Astrocyte (in vitro differentiated cells and primary cell): Measurements from ENCODE around the gene DCLK1. TPM values are rescaled to one million over a fixed set of nuclear protein-coding genes. Genes with fewer than 3 reads are reported as not detected.

Experiments used
- DNase-seq: peaks from one replicate; pipeline ENCODE4 v3.0.0-alpha.2; 2010; ENCODE audit warnings: low read depth
- FAIRE-seq: peaks from 2 replicates; lab custom pipeline; 2011; peaks lifted over from hg19 to GRCh38; lab: Jason Lieb, UNC
- H2AFZ ChIP-seq: 2 replicates; pipeline ENCODE4 v1.6.0; 2012; ENCODE audit warnings: low read depth, low read length, inconsistent platforms
- H3K27ac ChIP-seq: 2 replicates; pipeline ENCODE4 v1.5.1; 2011; ENCODE audit warnings: low read depth, low read length, inconsistent platforms
- H3K27me3 ChIP-seq: 2 replicates; pipeline ENCODE4 v1.6.0; 2011; ENCODE audit warnings: low read length, inconsistent platforms; ENCODE audit not compliant: insufficient read depth
- H3K36me3 ChIP-seq: 2 replicates; pipeline ENCODE4 v1.5.1; 2011; ENCODE audit warnings: low read length, inconsistent platforms; ENCODE audit not compliant: insufficient read depth
- H3K4me1 ChIP-seq: 2 replicates; pipeline ENCODE4 v1.5.1; 2011; ENCODE audit warnings: low read length, inconsistent platforms; ENCODE audit not compliant: insufficient read depth
- H3K4me2 ChIP-seq: 2 replicates; pipeline ENCODE4 v1.6.0; 2012; ENCODE audit warnings: low read length, inconsistent platforms
- H3K4me3 ChIP-seq: 2 replicates; pipeline ENCODE4 v1.5.1; 2011; ENCODE audit warnings: low read depth, mild to moderate bottlenecking, low read length, inconsistent platforms; ENCODE audit not compliant: insufficient read depth
- H3K79me2 ChIP-seq: 2 replicates; pipeline ENCODE4 v1.6.0; 2012; ENCODE audit warnings: mild to moderate bottlenecking, low read length, inconsistent platforms; ENCODE audit not compliant: insufficient read depth
- H3K9ac ChIP-seq: 2 replicates; pipeline ENCODE4 v1.6.0; 2012; ENCODE audit warnings: mild to moderate bottlenecking, low read length, inconsistent platforms
- H3K9me3 ChIP-seq: 2 replicates; pipeline ENCODE4 v1.5.1; 2012; ENCODE audit warnings: low read depth, mild to moderate bottlenecking, low read length, inconsistent platforms; ENCODE audit not compliant: insufficient read depth
- H4K20me1 ChIP-seq: 2 replicates; pipeline ENCODE4 v1.6.0; 2012; ENCODE audit warnings: low read length, inconsistent platforms; ENCODE audit not compliant: insufficient read depth
- H3K27ac Mint-ChIP-seq: one replicate; pipeline ENCODE4 v1.8.0; 2021; ENCODE audit warnings: mild to moderate bottlenecking, mixed read lengths; ENCODE audit not compliant: unreplicated experiment
- H3K27me3 Mint-ChIP-seq: one replicate; pipeline ENCODE4 v1.8.0; 2021; ENCODE audit warnings: low read depth, mixed read lengths; ENCODE audit not compliant: unreplicated experiment
- H3K36me3 Mint-ChIP-seq: one replicate; pipeline ENCODE4 v1.8.0; 2021; ENCODE audit warnings: low read depth, mixed read lengths; ENCODE audit not compliant: unreplicated experiment
- H3K4me1 Mint-ChIP-seq: one replicate; pipeline ENCODE4 v1.8.0; 2021; ENCODE audit warnings: low read depth, mixed read lengths; ENCODE audit not compliant: unreplicated experiment
- H3K4me3 Mint-ChIP-seq: one replicate; pipeline ENCODE4 v1.8.0; 2021; ENCODE audit warnings: mild to moderate bottlenecking, moderate library complexity, mixed read lengths; ENCODE audit not compliant: unreplicated experiment
- H3K9me3 Mint-ChIP-seq: one replicate; pipeline ENCODE4 v1.8.0; 2021; ENCODE audit warnings: mild to moderate bottlenecking, mixed read lengths; ENCODE audit not compliant: unreplicated experiment
- CTCF ChIP-seq: IDR thresholded peaks from 2 replicates; pipeline ENCODE4 v1.5.1; 2011; ENCODE audit warnings: low read depth, mild to moderate bottlenecking, inconsistent platforms, low read length, moderate library complexity; ENCODE audit not compliant: insufficient read depth
- EZH2 ChIP-seq: IDR thresholded peaks from 2 replicates; pipeline ENCODE4 v1.6.1; 2012; ENCODE audit warnings: mild to moderate bottlenecking, low read length, inconsistent platforms; ENCODE audit not compliant: insufficient read depth
- total RNA-seq: library from RNA; stranded (reverse); gene quantifications from 2 replicates; pipeline ENCODE4 v1.2.1, GENCODE V29; 2021

DCLK1 gene
- total RNA-seq, 1 donor from 2014 or later, result 4.9 TPM

GRCh38 chr13:35797244-35797643 lies 333.9 kb downstream of the DCLK1 start:
- Mint-ChIP-seq H3K27me3 (no peaks in the 10 kb centered on the region), H3K27ac (no peak overlapping the region), H3K4me3 (no peak overlapping the region), H3K4me1 (no peaks in the 10 kb centered on the region), H3K36me3 (no peaks in the 10 kb centered on the region), H3K9me3 (no peaks in the 10 kb centered on the region)
- H3K27ac ChIP-seq, result no peak overlapping the region
- no peak overlapping the region for H3K4me2 ChIP-seq
- H2AFZ ChIP-seq, result no peak overlapping the region
- H3K27me3 ChIP-seq, result no peaks in the 10 kb centered on the region
- H3K9me3 ChIP-seq, result no peaks in the 10 kb centered on the region
- no peak overlapping the region for H3K9ac ChIP-seq
- no peak overlapping the region for H3K4me3 ChIP-seq
- H3K4me1 ChIP-seq, result no peaks in the 10 kb centered on the region
- H3K79me2 ChIP-seq, result no peaks in the 10 kb centered on the region
- DNase-seq (no peak), FAIRE-seq (no peak)
- H3K36me3 ChIP-seq, result no peaks in the 10 kb centered on the region
- TF ChIP-seq EZH2 (no peak), CTCF (no peak)
- no peaks in the 10 kb centered on the region for H4K20me1 ChIP-seq

GRCh38 chr13:35796623-35797022 lies 334.6 kb downstream of the DCLK1 start:
- TF ChIP-seq EZH2 (no peak), CTCF (no peak)
- no peak overlapping the region for H3K4me3 Mint-ChIP-seq
- FAIRE-seq, result no peak
- Histone ChIP-seq H3K36me3 (no peaks in the 10 kb centered on the region), H3K9ac (no peak overlapping the region), H3K79me2 (no peaks in the 10 kb centered on the region), H4K20me1 (no peaks in the 10 kb centered on the region), H3K27ac (no peak overlapping the region), H3K4me2 (no peak overlapping the region), H3K4me3 (no peak overlapping the region), H3K4me1 (no peaks in the 10 kb centered on the region), H3K27me3 (no peaks in the 10 kb centered on the region), H3K9me3 (no peaks in the 10 kb centered on the region), H2AFZ (no peak overlapping the region)
- H3K27ac Mint-ChIP-seq, result no peak overlapping the region
- H3K4me1 Mint-ChIP-seq, result no peaks in the 10 kb centered on the region
- H3K36me3 Mint-ChIP-seq, result no peaks in the 10 kb centered on the region
- no peaks in the 10 kb centered on the region for H3K9me3 Mint-ChIP-seq
- no peak for DNase-seq
- no peaks in the 10 kb centered on the region for H3K27me3 Mint-ChIP-seq

GRCh38 chr13:35794734-35795389 lies 336.3 kb downstream of the DCLK1 start:
- no peaks in the 10 kb centered on the region for H4K20me1 ChIP-seq
- H3K36me3 Mint-ChIP-seq, result no peaks in the 10 kb centered on the region
- no peaks in the 10 kb centered on the region for H3K4me1 ChIP-seq
- no peak overlapping the region for H3K4me3 ChIP-seq
- DNase-seq (no peak), FAIRE-seq (no peak)
- H3K27ac ChIP-seq, result no peak overlapping the region
- no peaks in the 10 kb centered on the region for H3K79me2 ChIP-seq
- no peak overlapping the region for H3K4me3 Mint-ChIP-seq
- H3K9ac ChIP-seq, result no peak overlapping the region
- no peaks in the 10 kb centered on the region for H3K27me3 Mint-ChIP-seq
- no peaks in the 10 kb centered on the region for H3K9me3 Mint-ChIP-seq
- H3K36me3 ChIP-seq, result no peaks in the 10 kb centered on the region
- no peak overlapping the region for H3K4me2 ChIP-seq
- H3K9me3 ChIP-seq, result no peaks in the 10 kb centered on the region
- H3K4me1 Mint-ChIP-seq, result no peaks in the 10 kb centered on the region
- no peaks in the 10 kb centered on the region for H3K27me3 ChIP-seq
- H3K27ac Mint-ChIP-seq, result no peak overlapping the region
- H2AFZ ChIP-seq, result no peak overlapping the region
- no peak for TF ChIP-seq EZH2
- no peak for TF ChIP-seq CTCF
